Neural crest cell (in vitro differentiated cells): ENCODE data around the gene MPND. TPM values are rescaled to one million over a fixed set of nuclear protein-coding genes. Genes with fewer than 3 reads are reported as not detected.

Source experiments
- DNase-seq: peaks from one replicate; pipeline ENCODE4 v3.0.0; 2021; ENCODE audit warnings: low read depth, mixed read lengths, low spot score
- H3K27ac Mint-ChIP-seq: one replicate; pipeline ENCODE4 v1.8.0; 2021; ENCODE audit warnings: mild to moderate bottlenecking, mixed read lengths; ENCODE audit not compliant: unreplicated experiment
- H3K27me3 Mint-ChIP-seq: 2 replicates; pipeline ENCODE4 v1.8.0; 2021; ENCODE audit warnings: low read depth, mild to moderate bottlenecking, mixed read lengths
- H3K36me3 Mint-ChIP-seq: 2 replicates; pipeline ENCODE4 v1.8.0; 2021; ENCODE audit warnings: low read depth, mild to moderate bottlenecking, mixed read lengths
- H3K4me1 Mint-ChIP-seq: 2 replicates; pipeline ENCODE4 v1.8.0; 2021; ENCODE audit warnings: mixed read lengths
- H3K4me3 Mint-ChIP-seq: one replicate; pipeline ENCODE4 v1.8.0; 2021; ENCODE audit warnings: mild to moderate bottlenecking, mixed read lengths
- H3K9me3 Mint-ChIP-seq: 2 replicates; pipeline ENCODE4 v1.8.0; 2021; ENCODE audit warnings: mixed read lengths
- CTCF ChIP-seq: fragments of 200-600 bp; sonication (generic); conservative IDR thresholded peaks from 2 replicates; pipeline ENCODE4 v1.5.0; 2021; ENCODE audit warnings: antibody characterized with exemption, mild to moderate bottlenecking
- total RNA-seq: library from RNA; stranded (reverse); gene quantifications from 2 replicates; pipeline ENCODE4 v1.2.1, GENCODE V29; 2021

The MPND gene
- total RNA-seq, 1 donor from 2014 or later: 45.6 TPM

- DNase-seq: peak; percentile 80
- no peaks in the 10 kb centered on the region for H3K27me3 Mint-ChIP-seq
- no peaks in the 10 kb centered on the region for H3K36me3 Mint-ChIP-seq
- H3K4me3 Mint-ChIP-seq: peak within 1 kb of the TSS; percentile 84
- H3K4me1 Mint-ChIP-seq: peaks cover 12% of the 10 kb centered on the region
- no peak for TF ChIP-seq CTCF
- H3K27ac Mint-ChIP-seq: peak within 1 kb of the TSS; percentile 67
- H3K9me3 Mint-ChIP-seq: no peaks in the 10 kb centered on the region
Measured at GRCh38 chr19:4304538-4305256, 38.7 kb upstream of the MPND start, which contains the start of gene FSD1. Gene FSD1 (plus strand): TSS chr19:4304598. CDS start chr19:4304747, 149 bp downstream.

- Mint-ChIP-seq H3K36me3 (no peaks in the 10 kb centered on the region), H3K4me1 (peaks cover 12% of the 10 kb centered on the region), H3K9me3 (no peaks in the 10 kb centered on the region), H3K4me3 (peak overlapping the region; percentile 74), H3K27me3 (no peaks in the 10 kb centered on the region), H3K27ac (no peak overlapping the region)
- no peak for TF ChIP-seq CTCF
- DNase-seq: no peak
Measured at GRCh38 chr19:4305257-4305612, 38.1 kb upstream of the MPND start.

- H3K4me3 Mint-ChIP-seq: peak overlapping the region; percentile 74
- peaks cover 12% of the 10 kb centered on the region for H3K4me1 Mint-ChIP-seq
Measured at GRCh38 chr19:4305659-4306058, 37.7 kb upstream of the MPND start.

GRCh38 chr19:4310247-4311121 is 32.9 kb upstream of the MPND start:
- H3K9me3 Mint-ChIP-seq: no peaks in the 10 kb centered on the region
- no peaks in the 10 kb centered on the region for H3K4me1 Mint-ChIP-seq
- peaks cover 3% of the 10 kb centered on the region for H3K36me3 Mint-ChIP-seq
- H3K27ac Mint-ChIP-seq: no peak overlapping the region
- no peak overlapping the region for H3K4me3 Mint-ChIP-seq
- H3K27me3 Mint-ChIP-seq: no peaks in the 10 kb centered on the region
- TF ChIP-seq CTCF: no peak
- DNase-seq: no peak

More at GRCh38 chr19:4305659-4306058, 37.7 kb upstream of the MPND start:
- no peaks in the 10 kb centered on the region for H3K9me3 Mint-ChIP-seq
- no peaks in the 10 kb centered on the region for H3K36me3 Mint-ChIP-seq
- no peak for TF ChIP-seq CTCF
- DNase-seq: no peak
- no peaks in the 10 kb centered on the region for H3K27me3 Mint-ChIP-seq
- no peak overlapping the region for H3K27ac Mint-ChIP-seq

- no peaks in the 10 kb centered on the region for H3K27me3 Mint-ChIP-seq
- no peak for TF ChIP-seq CTCF
- no peaks in the 10 kb centered on the region for H3K4me1 Mint-ChIP-seq
- DNase-seq: no peak
- H3K4me3 Mint-ChIP-seq: no peak overlapping the region
- H3K27ac Mint-ChIP-seq: no peak overlapping the region
- no peaks in the 10 kb centered on the region for H3K9me3 Mint-ChIP-seq
- peaks cover 14% of the 10 kb centered on the region for H3K36me3 Mint-ChIP-seq
Measured at GRCh38 chr19:4313847-4314490, 29.4 kb upstream of the MPND start.
